Trophoblast cell (in vitro differentiated cells and primary cell): ENCODE results near the gene CHPT1.
A peak's percentile ranks its signal among the peaks of the same experiment; 100 is the strongest.

Experiments
- DNase-seq, 2 donors: peaks; one replicate each; pipeline ENCODE4 v3.0.0-alpha.2; 2016
- H2AFZ ChIP-seq: 2 replicates; pipeline ENCODE4 v1.6.1; 2013; ENCODE audit warnings: low read length, moderate library complexity, mild to moderate bottlenecking; ENCODE audit not compliant: insufficient read depth, poor library complexity
- H2AK5ac ChIP-seq: 2 replicates; pipeline ENCODE4 v1.6.1; 2013; ENCODE audit warnings: mild to moderate bottlenecking, low read length
- H2BK120ac ChIP-seq: 2 replicates; pipeline ENCODE4 v1.6.1; 2013; ENCODE audit warnings: low read length, mild to moderate bottlenecking, moderate library complexity; ENCODE audit not compliant: insufficient read depth, poor library complexity
- H2BK12ac ChIP-seq: 2 replicates; pipeline ENCODE4 v1.6.1; 2013; ENCODE audit warnings: mild to moderate bottlenecking, low read length, moderate library complexity
- H2BK5ac ChIP-seq: 2 replicates; pipeline ENCODE4 v1.6.1; 2013; ENCODE audit warnings: low read length, low read depth, moderate library complexity, mild to moderate bottlenecking; ENCODE audit not compliant: poor library complexity
- H3K14ac ChIP-seq: 2 replicates; pipeline ENCODE4 v1.6.1; 2013; ENCODE audit warnings: mild to moderate bottlenecking, low read length
- H3K18ac ChIP-seq: 2 replicates; pipeline ENCODE4 v1.6.1; 2013; ENCODE audit warnings: mild to moderate bottlenecking, low read length
- H3K23ac ChIP-seq: 2 replicates; pipeline ENCODE4 v1.6.1; 2013; ENCODE audit warnings: low read length
- H3K27ac ChIP-seq: 2 replicates; pipeline ENCODE4 v1.5.1; 2013; ENCODE audit warnings: low read depth, mild to moderate bottlenecking, inconsistent platforms, low read length, moderate library complexity
- H3K27me3 ChIP-seq: 2 replicates; pipeline ENCODE4 v1.6.1; 2013; ENCODE audit warnings: inconsistent platforms, mild to moderate bottlenecking, low read length, moderate library complexity; ENCODE audit not compliant: insufficient read depth
- H3K36me3 ChIP-seq, 2 experiments: 1 replicate in 1 of 2; 2 replicates in 1 of 2; pipeline ENCODE4 v1.6.1; 2013; ENCODE audit warnings: low read length in 2 of 2, mild to moderate bottlenecking in 2 of 2, moderate library complexity in 1 of 2; ENCODE audit not compliant: insufficient read depth in 2 of 2, control insufficient read depth in 1 of 2
- H3K4ac ChIP-seq: 2 replicates; pipeline ENCODE4 v1.6.1; 2013; ENCODE audit warnings: low read depth, mild to moderate bottlenecking, low read length, moderate library complexity
- H3K4me1 ChIP-seq, 2 experiments: 1 replicate in 1 of 2; 2 replicates in 1 of 2; pipeline ENCODE4 v1.6.1; 2013; ENCODE audit warnings: low read length in 2 of 2, mild to moderate bottlenecking in 2 of 2, moderate library complexity in 1 of 2; ENCODE audit not compliant: insufficient read depth in 2 of 2, control insufficient read depth in 1 of 2
- H3K4me2 ChIP-seq: 2 replicates; pipeline ENCODE4 v1.6.1; 2013; ENCODE audit warnings: inconsistent platforms, mild to moderate bottlenecking, low read length, moderate library complexity
- H3K4me3 ChIP-seq: 2 replicates; pipeline ENCODE4 v1.5.1; 2013; ENCODE audit warnings: mild to moderate bottlenecking, low read depth, low read length, inconsistent platforms
- H3K79me1 ChIP-seq: one replicate; pipeline ENCODE4 v1.6.1; 2013; ENCODE audit warnings: low read length
- H3K79me2 ChIP-seq: 2 replicates; pipeline ENCODE4 v1.6.1; 2013; ENCODE audit warnings: low read length, mild to moderate bottlenecking; ENCODE audit not compliant: control insufficient read depth, insufficient read depth, poor library complexity
- H3K9ac ChIP-seq: 2 replicates; pipeline ENCODE4 v1.6.1; 2013; ENCODE audit warnings: mild to moderate bottlenecking, low read length
- H3K9me3 ChIP-seq: 2 replicates; pipeline ENCODE4 v1.6.1; 2013; ENCODE audit warnings: low read depth, mild to moderate bottlenecking, control low read depth, inconsistent platforms, low read length; ENCODE audit not compliant: insufficient read depth
- H4K12ac ChIP-seq: 2 replicates; pipeline ENCODE4 v1.6.1; 2013; ENCODE audit warnings: low read depth, mild to moderate bottlenecking, low read length, moderate library complexity
- H4K8ac ChIP-seq: 2 replicates; pipeline ENCODE4 v1.6.1; 2013; ENCODE audit warnings: low read depth, mild to moderate bottlenecking, low read length, moderate library complexity
- H4K91ac ChIP-seq: one replicate; pipeline ENCODE4 v1.6.1; 2013; ENCODE audit warnings: low read depth, mild to moderate bottlenecking, low read length, moderate library complexity
- WGBS: extraction: QIAGEN DNeasy Blood & Tissue Kit; methylation state at CpG from one replicate; pipeline ENCODE4 v1.1.7; 2013; ENCODE audit warnings: missing lambda C conversion rate; ENCODE audit not compliant: insufficient read length, insufficient coverage; ENCODE audit errors: extremely low coverage; 5-methylcytosine and 5-hydroxymethylcytosine counted together

The CHPT1 gene

DNA sequence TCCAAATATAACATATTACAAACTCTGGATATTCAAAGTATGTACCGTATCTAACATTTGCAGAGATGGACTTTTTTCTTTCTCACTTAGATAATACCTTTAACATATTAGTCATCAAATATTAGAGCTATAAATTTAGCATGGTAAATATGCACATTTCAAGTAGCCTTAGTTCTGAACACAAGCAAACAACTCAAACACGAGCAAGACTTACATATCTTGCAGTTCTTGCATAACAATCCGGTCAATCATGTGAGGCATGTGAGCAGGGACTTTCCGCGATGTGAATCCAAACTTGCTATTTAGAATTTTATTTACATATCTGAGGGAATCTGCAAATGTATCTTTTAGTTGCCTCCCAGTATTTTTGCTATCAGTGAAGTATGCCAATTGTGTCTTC lies 63.9 kb downstream of the CHPT1 start:
- Histone ChIP-seq H3K9ac (no peak overlapping the region), H3K4me2 (no peak overlapping the region), H3K36me3 (peaks cover 6% of the 10 kb centered on the region in 2 experiments), H3K14ac (no peak overlapping the region), H3K4me1 (peaks cover 0 to 2% of the 10 kb centered on the region in 2 experiments), H2BK5ac (no peak overlapping the region), H3K27ac (no peak overlapping the region), H3K4me3 (no peak overlapping the region), H4K8ac (no peak overlapping the region), H3K79me2 (no peaks in the 10 kb centered on the region), H2AK5ac (no peak overlapping the region), H3K9me3 (no peaks in the 10 kb centered on the region), H3K4ac (no peak overlapping the region), H2AFZ (no peak overlapping the region), H3K79me1 (no peaks in the 10 kb centered on the region), H4K12ac (no peak overlapping the region), H2BK12ac (no peak overlapping the region), H3K18ac (no peak overlapping the region), H4K91ac (no peak overlapping the region), H3K23ac (no peak overlapping the region), H3K27me3 (no peaks in the 10 kb centered on the region), H2BK120ac (no peak overlapping the region)
- WGBS, result no CpG with 5 or more reads among the region's 5 CpGs
- DNase-seq, result peak; percentile 74 to 92

DNA sequence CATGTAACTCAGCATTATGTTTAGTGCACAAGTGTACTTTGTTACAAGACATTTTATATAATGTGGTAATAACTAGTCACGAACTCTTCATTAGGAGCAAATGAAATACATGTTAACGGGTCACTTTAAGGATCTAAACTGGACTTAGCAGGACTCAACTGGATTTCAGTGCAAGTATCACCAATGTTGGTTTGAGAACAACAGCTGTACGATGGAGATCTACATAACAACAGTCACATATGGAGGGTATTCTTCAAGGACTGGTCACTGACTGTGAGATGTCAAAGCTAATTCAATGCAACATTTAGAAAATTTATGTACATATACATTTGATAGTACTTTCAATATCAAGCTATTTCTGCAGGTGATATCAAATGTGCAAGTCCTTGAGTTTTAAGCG lies 64.3 kb downstream of the CHPT1 start:
- H3K27me3 ChIP-seq, result no peaks in the 10 kb centered on the region
- H2AK5ac ChIP-seq, result no peak overlapping the region
- no peak overlapping the region for H4K8ac ChIP-seq
- no peaks in the 10 kb centered on the region for H3K79me2 ChIP-seq
- DNase-seq, result no peak
- no peak overlapping the region for H3K4ac ChIP-seq
- H2AFZ ChIP-seq, result no peak overlapping the region
- H2BK5ac ChIP-seq, result no peak overlapping the region
- H4K91ac ChIP-seq, result no peak overlapping the region
- H3K9ac ChIP-seq, result no peak overlapping the region
- H3K36me3 ChIP-seq, result peaks cover 5 to 8% of the 10 kb centered on the region in 2 experiments
- no peaks in the 10 kb centered on the region for H3K79me1 ChIP-seq
- no peak overlapping the region for H3K18ac ChIP-seq
- no peak overlapping the region for H4K12ac ChIP-seq
- H3K23ac ChIP-seq, result no peak overlapping the region
- H3K14ac ChIP-seq, result no peak overlapping the region
- no peak overlapping the region for H2BK120ac ChIP-seq
- no CpG with 5 or more reads among the region's 4 CpGs for WGBS
- no peaks in the 10 kb centered on the region for H3K9me3 ChIP-seq
- no peak overlapping the region for H3K27ac ChIP-seq
- no peak overlapping the region for H3K4me2 ChIP-seq
- no peak overlapping the region for H3K4me3 ChIP-seq
- H3K4me1 ChIP-seq, result peaks cover 0 to 2% of the 10 kb centered on the region in 2 experiments
- H2BK12ac ChIP-seq, result no peak overlapping the region

- H3K79me1 ChIP-seq, result no peaks in the 10 kb centered on the region
- H3K9me3 ChIP-seq, result no peaks in the 10 kb centered on the region
- H2BK5ac ChIP-seq, result no peak overlapping the region
- H3K9ac ChIP-seq, result no peak overlapping the region
- no peak overlapping the region for H3K4ac ChIP-seq
- no peak overlapping the region for H3K4me3 ChIP-seq
- no CpG with 5 or more reads among the region's 6 CpGs for WGBS
- no peak overlapping the region for H4K8ac ChIP-seq
- H3K27ac ChIP-seq, result no peak overlapping the region
- no peak overlapping the region for H2BK12ac ChIP-seq
- no peak overlapping the region for H3K4me2 ChIP-seq
- H3K23ac ChIP-seq, result no peak overlapping the region
- no peak overlapping the region for H4K12ac ChIP-seq
- H3K14ac ChIP-seq, result no peak overlapping the region
- H2AK5ac ChIP-seq, result no peak overlapping the region
- no peaks in the 10 kb centered on the region for H3K79me2 ChIP-seq
- H4K91ac ChIP-seq, result no peak overlapping the region
- H3K4me1 ChIP-seq, result peaks cover 0 to 2% of the 10 kb centered on the region in 2 experiments
- no peak for DNase-seq
- no peak overlapping the region for H2AFZ ChIP-seq
- no peak overlapping the region for H3K18ac ChIP-seq
- H3K36me3 ChIP-seq, result peaks cover 3 to 8% of the 10 kb centered on the region in 2 experiments
- peak overlapping the region; percentile 57 for H2BK120ac ChIP-seq
- no peaks in the 10 kb centered on the region for H3K27me3 ChIP-seq
Observed at GRCh38 chr12:101763246-101763931, 65.9 kb downstream of the CHPT1 start.

DNA sequence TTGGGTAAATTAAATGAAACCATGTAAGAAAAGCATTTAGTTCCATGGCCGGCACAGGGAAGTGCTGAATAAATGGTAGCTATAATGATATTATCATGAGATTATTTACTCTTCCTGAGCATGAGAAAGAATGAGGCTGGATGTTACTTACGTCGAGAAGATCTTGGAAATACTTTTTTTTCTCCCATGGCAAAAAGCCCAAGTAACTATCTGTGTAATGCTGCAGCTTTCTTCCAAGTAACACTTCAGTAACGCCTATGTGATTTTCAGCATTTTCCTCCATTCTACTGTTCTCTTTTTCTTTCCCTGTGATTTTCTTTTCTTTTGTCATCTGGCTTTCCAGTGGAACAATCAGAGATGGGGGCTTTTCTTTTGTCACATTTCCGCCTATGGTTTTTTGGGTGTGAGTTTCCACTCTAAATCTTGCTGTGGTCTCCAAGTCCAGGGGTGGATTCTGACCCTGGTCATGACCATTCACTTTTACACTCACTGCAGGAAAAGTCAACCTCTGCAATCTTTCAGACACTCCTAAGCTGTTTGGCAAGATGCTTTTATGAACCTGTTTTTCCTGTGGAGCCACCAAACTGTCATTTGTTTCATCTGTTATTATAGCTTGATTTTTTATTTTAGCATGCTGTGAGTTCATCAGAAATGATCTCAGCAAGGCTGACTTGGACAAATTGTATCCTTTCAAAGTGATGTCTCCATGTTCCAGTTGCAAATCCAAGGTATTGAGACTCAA lies 66.8 kb downstream of the CHPT1 start:
- H3K18ac ChIP-seq, result no peak overlapping the region
- no peak overlapping the region for H3K9ac ChIP-seq
- no peak overlapping the region for H2BK120ac ChIP-seq
- H3K79me2 ChIP-seq, result no peaks in the 10 kb centered on the region
- no peak overlapping the region for H3K23ac ChIP-seq
- no peak overlapping the region for H4K91ac ChIP-seq
- H2AFZ ChIP-seq, result no peak overlapping the region
- H3K79me1 ChIP-seq, result no peaks in the 10 kb centered on the region
- peaks cover 3 to 6% of the 10 kb centered on the region in 2 experiments for H3K36me3 ChIP-seq
- H3K4me1 ChIP-seq, result peaks cover 0 to 2% of the 10 kb centered on the region in 2 experiments
- no peaks in the 10 kb centered on the region for H3K9me3 ChIP-seq
- H3K14ac ChIP-seq, result no peak overlapping the region
- H2BK12ac ChIP-seq, result no peak overlapping the region
- peak; percentile 68 to 87 for DNase-seq
- H2AK5ac ChIP-seq, result no peak overlapping the region
- H4K12ac ChIP-seq, result no peak overlapping the region
- no peak overlapping the region for H3K4ac ChIP-seq
- no peak overlapping the region for H3K4me2 ChIP-seq
- H4K8ac ChIP-seq, result no peak overlapping the region
- H2BK5ac ChIP-seq, result no peak overlapping the region
- no peaks in the 10 kb centered on the region for H3K27me3 ChIP-seq
- WGBS, result no CpG with 5 or more reads among the region's 5 CpGs
- H3K27ac ChIP-seq, result no peak overlapping the region
- H3K4me3 ChIP-seq, result no peak overlapping the region
